Loucy (cell line): ENCODE results near the gene CLEC2A.
A peak's percentile ranks its signal among the peaks of the same experiment; 100 is the strongest.

Experiments used
- H2AFZ ChIP-seq: fragments of 200-600 bp; sonication (generic); 2 replicates; pipeline ENCODE4 v1.6.0; 2016; ENCODE audit warnings: antibody characterized with exemption, mild to moderate bottlenecking, low read length, moderate library complexity
- H3F3A ChIP-seq: fragments of 200-600 bp; 2 replicates; pipeline ENCODE4 v1.6.0; 2016; ENCODE audit warnings: antibody characterized with exemption, low read depth, mild to moderate bottlenecking
- H3K27me3 ChIP-seq: fragments of 200-600 bp; sonication (generic); 2 replicates; pipeline ENCODE4 v1.6.1; 2014; ENCODE audit warnings: low read length, mild to moderate bottlenecking; ENCODE audit not compliant: insufficient read depth, poor library complexity, severe bottlenecking
- H3K36me3 ChIP-seq: fragments of 200-600 bp; sonication (generic); 2 replicates; pipeline ENCODE4 v1.6.1; 2016; ENCODE audit warnings: low read length; ENCODE audit not compliant: insufficient read depth
- H3K4me1 ChIP-seq: fragments of 200-600 bp; sonication (generic); 2 replicates; pipeline ENCODE4 v1.5.1; 2014; ENCODE audit warnings: low read length, mild to moderate bottlenecking; ENCODE audit not compliant: insufficient read depth, poor library complexity, severe bottlenecking
- H3K4me2 ChIP-seq: fragments of 200-600 bp; sonication (generic); 2 replicates; pipeline ENCODE4 v1.6.0; 2014; ENCODE audit warnings: antibody characterized with exemption, low read length, low read depth, mild to moderate bottlenecking; ENCODE audit not compliant: poor library complexity, severe bottlenecking
- H3K4me3 ChIP-seq: fragments of 200-600 bp; sonication (generic); 2 replicates; pipeline ENCODE4 v1.5.1; 2014; ENCODE audit warnings: low read length, mild to moderate bottlenecking, mixed read lengths; ENCODE audit not compliant: poor library complexity, severe bottlenecking
- H3K79me2 ChIP-seq: fragments of 200-600 bp; sonication (generic); 2 replicates; pipeline ENCODE4 v1.6.1; 2014; ENCODE audit warnings: low read length; ENCODE audit not compliant: insufficient read depth
- H3K9ac ChIP-seq: fragments of 200-600 bp; sonication (generic); 2 replicates; pipeline ENCODE4 v1.6.0; 2014; ENCODE audit warnings: mild to moderate bottlenecking, low read depth, low read length, moderate library complexity; ENCODE audit not compliant: poor library complexity, severe bottlenecking
- H3K9me2 ChIP-seq: fragments of 200-600 bp; sonication (generic); replicated peaks from 2 replicates; pipeline ENCODE4 v1.6.1; 2016; ENCODE audit warnings: low read depth, low read length, mixed read lengths
- H3K9me3 ChIP-seq: fragments of 200-600 bp; sonication (generic); 2 replicates; pipeline ENCODE4 v1.6.1; 2014; ENCODE audit warnings: mild to moderate bottlenecking, antibody characterized with exemption, low read length, low read depth; ENCODE audit not compliant: insufficient read depth
- H4K20me1 ChIP-seq: fragments of 200-600 bp; sonication (generic); 2 replicates; pipeline ENCODE4 v1.6.0; 2014; ENCODE audit warnings: antibody characterized with exemption, low read length, mild to moderate bottlenecking; ENCODE audit not compliant: insufficient read depth, poor library complexity, severe bottlenecking
- CTCF ChIP-seq: fragments of 200-600 bp; sonication (generic); conservative IDR thresholded peaks from 2 replicates; pipeline ENCODE4 v1.5.1; 2014; ENCODE audit warnings: mild to moderate bottlenecking, antibody characterized with exemption, low read length
- EZH2phosphoT487 ChIP-seq: fragments of 200-600 bp; IDR thresholded peaks from 2 replicates; pipeline ENCODE4 v1.6.1; 2018; ENCODE audit warnings: antibody characterized with exemption, mild to moderate bottlenecking, moderate library complexity, borderline replicate concordance

Gene CLEC2A

GRCh38 chr12:9926876-9927275, 5.3 kb downstream of the CLEC2A start:
- Histone ChIP-seq H3K9me2 (no peaks in the 10 kb centered on the region), H3K36me3 (no peaks in the 10 kb centered on the region), H3K4me3 (no peak overlapping the region), H3K9ac (no peak overlapping the region), H2AFZ (no peak overlapping the region), H3K4me2 (no peak overlapping the region), H4K20me1 (no peaks in the 10 kb centered on the region), H3K9me3 (no peaks in the 10 kb centered on the region), H3K27me3 (no peaks in the 10 kb centered on the region), H3F3A (no peaks in the 10 kb centered on the region), H3K79me2 (no peaks in the 10 kb centered on the region), H3K4me1 (peaks cover 23% of the 10 kb centered on the region)
- TF ChIP-seq CTCF, result no peak

GRCh38 chr12:9925705-9926393, 6.3 kb downstream of the CLEC2A start:
- H3K36me3 ChIP-seq, result no peaks in the 10 kb centered on the region
- H3K9ac ChIP-seq, result peak overlapping the region; percentile 28
- peaks cover 24% of the 10 kb centered on the region for H3K4me1 ChIP-seq
- H3K4me3 ChIP-seq, result peak overlapping the region; percentile 69
- H3K9me2 ChIP-seq, result no peaks in the 10 kb centered on the region
- no peaks in the 10 kb centered on the region for H3K9me3 ChIP-seq
- H3K4me2 ChIP-seq, result peak overlapping the region; percentile 72
- no peaks in the 10 kb centered on the region for H3F3A ChIP-seq
- peak overlapping the region; percentile 94 for H2AFZ ChIP-seq
- no peaks in the 10 kb centered on the region for H4K20me1 ChIP-seq
- TF ChIP-seq EZH2phosphoT487 (no peak), CTCF (peak; percentile 60)
- H3K79me2 ChIP-seq, result no peaks in the 10 kb centered on the region
- H3K27me3 ChIP-seq, result no peaks in the 10 kb centered on the region

GRCh38 chr12:9922429-9922828, 9.7 kb downstream of the CLEC2A start:
- Histone ChIP-seq H3K36me3 (no peaks in the 10 kb centered on the region), H3K27me3 (no peaks in the 10 kb centered on the region), H3K9me2 (no peaks in the 10 kb centered on the region), H4K20me1 (no peaks in the 10 kb centered on the region), H2AFZ (0 out of 2 replicates have a peak overlapping the region, but pooled peaks have one; percentile 17), H3K79me2 (no peaks in the 10 kb centered on the region), H3K9me3 (no peaks in the 10 kb centered on the region), H3K4me2 (peak overlapping the region; percentile 42), H3K4me1 (peaks cover 30% of the 10 kb centered on the region), H3K9ac (no peak overlapping the region), H3K4me3 (peak overlapping the region; percentile 8), H3F3A (no peaks in the 10 kb centered on the region)
- TF ChIP-seq CTCF (no peak), EZH2phosphoT487 (no peak)
